ENCODE data around the gene NRXN3. TPM values are rescaled to one million over a fixed set of nuclear protein-coding genes. Genes with fewer than 3 reads are reported as not detected.

NRXN3 gene
- total RNA-seq, 1 experiment from 2014 or later, result not detected

DNA sequence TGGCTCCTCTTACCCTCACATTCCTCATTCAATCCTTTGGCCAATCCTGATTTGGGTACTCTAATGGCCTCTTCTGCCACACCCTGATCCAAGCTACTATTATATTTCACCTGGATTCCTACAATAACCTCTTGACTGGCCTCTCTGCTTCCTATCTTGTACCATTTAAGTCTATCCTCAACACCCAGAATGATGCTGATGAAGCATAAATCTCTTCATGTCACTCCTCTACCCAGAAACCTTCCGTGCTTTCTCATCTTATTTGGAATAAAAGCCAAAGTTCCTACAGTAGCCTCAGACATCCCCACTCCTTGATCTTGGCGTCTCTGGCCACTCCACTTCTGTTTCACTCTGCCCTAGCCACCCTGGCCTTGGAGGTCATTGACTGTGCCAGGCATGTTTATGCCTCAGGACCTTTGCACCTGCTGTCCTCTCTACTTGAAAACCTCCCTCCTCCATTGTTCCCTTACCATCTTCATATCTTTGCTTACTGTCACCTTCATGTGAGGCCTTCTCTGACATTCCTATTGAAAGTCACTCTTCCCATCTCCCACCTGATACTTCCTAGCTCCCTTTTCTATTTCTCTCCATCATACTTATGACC, 46.4 kb upstream of the NRXN3 start:
- peaks cover 2% of the 10 kb centered on the region; the same call in 1 of the 2 replicates for H3K27me3 ChIP-seq (ENCODE audit: control insufficient read depth, insufficient read depth, low read length)
- in situ Hi-C loops (cut with HindIII; ENCODE audit: low pct_unique_long_range_greater_than_20kb, low sequenced_read_pairs) (no loop called here), intact Hi-C loops (cut with micrococcal nuclease; ENCODE audit: unreplicated experiment) (no loop called here)
- no peak for DNase-seq (ENCODE audit: low read depth, low spot score)
- H3K4me1 ChIP-seq (ENCODE audit: control insufficient read depth, insufficient read depth, low read length), result no peaks in the 10 kb centered on the region
- no peak for ATAC-seq
- BruUV-seq (replicated peaks), result no TSS peak
- TF ChIP-seq TCF7L2 (IDR thresholded peaks at IDR 0.05; ENCODE audit: low read depth, low read length) (no peak), POLR2AphosphoS5 (IDR thresholded peaks at IDR 0.05; ENCODE audit: low read depth, low read length) (no peak), SIN3A (IDR thresholded peaks at IDR 0.05; ENCODE audit: borderline replicate concordance, insufficient read depth, low read depth, low read length) (no peak)
- TF ChIP-seq, protein P1, sequence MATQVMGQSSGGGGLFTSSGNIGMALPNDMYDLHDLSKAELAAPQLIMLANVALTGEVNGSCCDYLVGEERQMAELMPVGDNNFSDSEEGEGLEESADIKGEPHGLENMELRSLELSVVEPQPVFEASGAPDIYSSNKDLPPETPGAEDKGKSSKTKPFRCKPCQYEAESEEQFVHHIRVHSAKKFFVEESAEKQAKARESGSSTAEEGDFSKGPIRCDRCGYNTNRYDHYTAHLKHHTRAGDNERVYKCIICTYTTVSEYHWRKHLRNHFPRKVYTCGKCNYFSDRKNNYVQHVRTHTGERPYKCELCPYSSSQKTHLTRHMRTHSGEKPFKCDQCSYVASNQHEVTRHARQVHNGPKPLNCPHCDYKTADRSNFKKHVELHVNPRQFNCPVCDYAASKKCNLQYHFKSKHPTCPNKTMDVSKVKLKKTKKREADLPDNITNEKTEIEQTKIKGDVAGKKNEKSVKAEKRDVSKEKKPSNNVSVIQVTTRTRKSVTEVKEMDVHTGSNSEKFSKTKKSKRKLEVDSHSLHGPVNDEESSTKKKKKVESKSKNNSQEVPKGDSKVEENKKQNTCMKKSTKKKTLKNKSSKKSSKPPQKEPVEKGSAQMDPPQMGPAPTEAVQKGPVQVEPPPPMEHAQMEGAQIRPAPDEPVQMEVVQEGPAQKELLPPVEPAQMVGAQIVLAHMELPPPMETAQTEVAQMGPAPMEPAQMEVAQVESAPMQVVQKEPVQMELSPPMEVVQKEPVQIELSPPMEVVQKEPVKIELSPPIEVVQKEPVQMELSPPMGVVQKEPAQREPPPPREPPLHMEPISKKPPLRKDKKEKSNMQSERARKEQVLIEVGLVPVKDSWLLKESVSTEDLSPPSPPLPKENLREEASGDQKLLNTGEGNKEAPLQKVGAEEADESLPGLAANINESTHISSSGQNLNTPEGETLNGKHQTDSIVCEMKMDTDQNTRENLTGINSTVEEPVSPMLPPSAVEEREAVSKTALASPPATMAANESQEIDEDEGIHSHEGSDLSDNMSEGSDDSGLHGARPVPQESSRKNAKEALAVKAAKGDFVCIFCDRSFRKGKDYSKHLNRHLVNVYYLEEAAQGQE (IDR thresholded peaks at IDR 0.05; ENCODE audit: insufficient read depth in 1 of 2, low read depth in 2 of 2, low read length in 1 of 2), result no peak
- TF ChIP-seq, protein P2, sequence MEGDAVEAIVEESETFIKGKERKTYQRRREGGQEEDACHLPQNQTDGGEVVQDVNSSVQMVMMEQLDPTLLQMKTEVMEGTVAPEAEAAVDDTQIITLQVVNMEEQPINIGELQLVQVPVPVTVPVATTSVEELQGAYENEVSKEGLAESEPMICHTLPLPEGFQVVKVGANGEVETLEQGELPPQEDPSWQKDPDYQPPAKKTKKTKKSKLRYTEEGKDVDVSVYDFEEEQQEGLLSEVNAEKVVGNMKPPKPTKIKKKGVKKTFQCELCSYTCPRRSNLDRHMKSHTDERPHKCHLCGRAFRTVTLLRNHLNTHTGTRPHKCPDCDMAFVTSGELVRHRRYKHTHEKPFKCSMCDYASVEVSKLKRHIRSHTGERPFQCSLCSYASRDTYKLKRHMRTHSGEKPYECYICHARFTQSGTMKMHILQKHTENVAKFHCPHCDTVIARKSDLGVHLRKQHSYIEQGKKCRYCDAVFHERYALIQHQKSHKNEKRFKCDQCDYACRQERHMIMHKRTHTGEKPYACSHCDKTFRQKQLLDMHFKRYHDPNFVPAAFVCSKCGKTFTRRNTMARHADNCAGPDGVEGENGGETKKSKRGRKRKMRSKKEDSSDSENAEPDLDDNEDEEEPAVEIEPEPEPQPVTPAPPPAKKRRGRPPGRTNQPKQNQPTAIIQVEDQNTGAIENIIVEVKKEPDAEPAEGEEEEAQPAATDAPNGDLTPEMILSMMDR (IDR thresholded peaks at IDR 0.05), result no peak
- H3K36me3 ChIP-seq (ENCODE audit: control insufficient read depth, insufficient read depth, low read length), result no peaks in the 10 kb centered on the region
- H3K27ac ChIP-seq (ENCODE audit: low read length), result no peak overlapping the region
- H3K9me3 ChIP-seq (ENCODE audit: control insufficient read depth, insufficient read depth, low read depth, low read length), result no peaks in the 10 kb centered on the region
- no peak overlapping the region for H3K4me3 ChIP-seq (ENCODE audit: low read depth in 2 of 2, low read length in 2 of 2)
- ChIA-PET POLR2A (no interaction called here), CTCF (no interaction called here)

DNA sequence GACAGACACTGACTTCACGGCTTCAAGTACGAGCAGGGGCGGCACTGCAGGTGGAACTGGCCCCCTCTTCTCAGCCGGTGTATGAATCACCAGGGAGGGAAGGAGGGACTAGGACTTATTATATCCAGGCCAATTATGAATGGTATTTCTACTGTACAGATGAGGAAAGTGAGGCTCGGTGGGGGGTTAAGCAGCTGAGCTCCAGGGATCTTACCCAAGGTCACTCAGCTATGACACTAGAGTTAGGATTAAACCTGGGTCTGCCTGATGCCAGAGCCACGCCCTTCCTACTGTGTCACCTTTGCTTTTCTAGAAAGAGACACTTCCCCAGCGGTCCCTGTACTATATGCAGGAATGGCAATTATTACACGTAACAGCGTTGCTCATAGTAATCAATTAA, 42.2 kb upstream of the NRXN3 start:
- DNase-seq (ENCODE audit: low read depth, low spot score) (no peak), ATAC-seq (no peak)
- Histone ChIP-seq H3K4me3 (ENCODE audit: low read depth in 2 of 2, low read length in 2 of 2) (no peak overlapping the region), H3K27me3 (ENCODE audit: control insufficient read depth, insufficient read depth, low read length) (peaks cover 2% of the 10 kb centered on the region; the same call in 1 of the 2 replicates), H3K36me3 (ENCODE audit: control insufficient read depth, insufficient read depth, low read length) (no peaks in the 10 kb centered on the region), H3K27ac (ENCODE audit: low read length) (no peak overlapping the region), H3K4me1 (ENCODE audit: control insufficient read depth, insufficient read depth, low read length) (no peaks in the 10 kb centered on the region), H3K9me3 (ENCODE audit: control insufficient read depth, insufficient read depth, low read depth, low read length) (no peaks in the 10 kb centered on the region)
- POLR2A ChIA-PET, result no interaction called here
- BruUV-seq (replicated peaks), result no TSS peak
- intact Hi-C loops (cut with micrococcal nuclease; ENCODE audit: unreplicated experiment), result no loop called here
- CTCF ChIA-PET, result no interaction called here
- TF ChIP-seq, protein P1 (IDR thresholded peaks at IDR 0.05; ENCODE audit: insufficient read depth in 1 of 2, low read depth in 2 of 2, low read length in 1 of 2), result no peak
- TF ChIP-seq TCF7L2 (IDR thresholded peaks at IDR 0.05; ENCODE audit: low read depth, low read length) (no peak), SIN3A (IDR thresholded peaks at IDR 0.05; ENCODE audit: borderline replicate concordance, insufficient read depth, low read depth, low read length) (no peak), POLR2AphosphoS5 (IDR thresholded peaks at IDR 0.05; ENCODE audit: low read depth, low read length) (no peak)
- TF ChIP-seq, protein P2 (IDR thresholded peaks at IDR 0.05), result no peak
- in situ Hi-C loops (cut with HindIII; ENCODE audit: low pct_unique_long_range_greater_than_20kb, low sequenced_read_pairs), result no loop called here

Data from Panc1 (cell line).